Liver (tissue), 3 donors: ENCODE measurements around the gene SCN1A.

Experiments used
- ATF3 ChIP-seq: IDR thresholded peaks from 2 replicates; pipeline ENCODE4 v1.6.1; 2016; ENCODE audit warnings: antibody characterized with exemption
- CTCF ChIP-seq: fragments of 150-350 bp; IDR thresholded peaks from 2 replicates; pipeline ENCODE4 v1.5.1; 2017; ENCODE audit warnings: improper control_type of control experiment, low read depth, low read length; ENCODE audit not compliant: missing input control
- RAD21 ChIP-seq, 2 donors: IDR thresholded peaks; 2 replicates each; pipeline ENCODE4 v1.6.1; 2016; ENCODE audit warnings: antibody characterized with exemption in 2 of 2, mild to moderate bottlenecking in 2 of 2
- RXRA ChIP-seq, 2 donors: IDR thresholded peaks; 2 replicates each; pipeline ENCODE4 v1.6.1; 2017 to 2018; ENCODE audit warnings: antibody characterized with exemption in 2 of 2, mild to moderate bottlenecking in 1 of 2
- TAF1 ChIP-seq: conservative IDR thresholded peaks from 2 replicates; pipeline ENCODE4 v1.6.1; 2016; ENCODE audit warnings: antibody characterized with exemption, mild to moderate bottlenecking
- YY1 ChIP-seq: IDR thresholded peaks from 2 replicates; pipeline ENCODE4 v1.6.1; 2016; ENCODE audit warnings: antibody characterized with exemption, mild to moderate bottlenecking
- donor health status: healthy.
- donor health status: healthy.

DNA sequence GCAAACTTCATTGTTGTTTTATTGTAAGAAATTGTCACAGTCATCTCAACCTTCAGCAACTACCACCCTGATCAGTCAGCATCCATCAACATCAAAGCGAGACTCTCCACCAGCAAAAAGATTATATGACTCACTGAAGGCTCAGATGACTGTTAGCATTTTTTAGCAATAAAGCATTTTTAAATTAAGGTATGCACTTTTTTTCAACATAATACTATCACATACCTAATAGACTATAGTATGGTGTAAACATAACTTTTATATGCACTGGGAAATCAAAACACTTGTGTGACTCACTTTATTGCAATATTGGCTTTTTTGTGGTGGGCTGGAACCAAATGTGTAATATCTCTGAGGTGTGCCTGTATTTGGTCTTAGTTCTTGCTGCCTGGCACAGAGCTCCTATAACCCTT, 15.6 kb downstream of the SCN1A start:
- TF ChIP-seq CTCF (no peak), ATF3 (no peak), TAF1 (no peak), RAD21 (IDR thresholded peaks at IDR 0.05) (no peak), RXRA (IDR thresholded peaks at IDR 0.05) (no peak), YY1 (no peak)
